HepG2 (cell line): ENCODE data around the gene TAGLN2. TPM values are rescaled to one million over a fixed set of nuclear protein-coding genes. Genes with fewer than 3 reads are reported as not detected.
A peak's percentile ranks its signal among the peaks of the same experiment; 100 is the strongest.

ENCODE experiments used
- BORCS8-MEF2B ChIP-seq: sonication (generic); formaldehyde crosslinking; IDR thresholded peaks from 2 replicates; pipeline ENCODE4 v1.8.0; 2022; ENCODE audit warnings: mild to moderate bottlenecking, missing genetic modification reagents
- CENPX ChIP-seq: sonication (generic); formaldehyde crosslinking; IDR thresholded peaks from 2 replicates; pipeline ENCODE4 v1.9.0; 2021; ENCODE audit warnings: mild to moderate bottlenecking, missing genetic modification reagents, moderate library complexity
- CREB1 ChIP-seq, 2 experiments: fragments of 450-650 bp in 1 of 2; IDR thresholded peaks; 2 replicates each; pipeline ENCODE4 v1.6.1; 2016 to 2017; ENCODE audit warnings: control low read depth in 1 of 2, mild to moderate bottlenecking in 1 of 2, missing compliant biosample characterization in 1 of 2, missing genetic modification characterization in 1 of 2
- ERF ChIP-seq: IDR thresholded peaks from 2 replicates; pipeline ENCODE4 v1.6.1; 2018; ENCODE audit warnings: missing biosample characterization, missing genetic modification reagents
- HDAC1 ChIP-seq: sonication (generic); formaldehyde crosslinking; IDR thresholded peaks from 2 replicates; pipeline ENCODE4 v1.5.1; 2020; ENCODE audit warnings: mild to moderate bottlenecking, missing genetic modification reagents
- ISL2 ChIP-seq: sonication (generic); formaldehyde crosslinking; IDR thresholded peaks from 2 replicates; pipeline ENCODE4 v1.5.0; 2020; ENCODE audit warnings: missing genetic modification reagents
- KLF13 ChIP-seq: sonication (generic); formaldehyde crosslinking; IDR thresholded peaks from 2 replicates; pipeline ENCODE4 v1.4.0; 2020; ENCODE audit warnings: mild to moderate bottlenecking, missing genetic modification reagents
- MXI1 ChIP-seq: IDR thresholded peaks from 3 replicates; pipeline ENCODE4 v1.6.1; 2012; ENCODE audit warnings: low read depth, low read length, inconsistent platforms, borderline replicate concordance
- NFE2 ChIP-seq: sonication (generic); formaldehyde crosslinking; IDR thresholded peaks from 2 replicates; pipeline ENCODE4 v1.4.0; 2020; ENCODE audit warnings: missing genetic modification reagents
- PAF1 ChIP-seq: IDR thresholded peaks from 2 replicates; pipeline ENCODE4 v1.6.1; 2016; ENCODE audit warnings: missing genetic modification reagents, missing compliant biosample characterization
- SIN3A ChIP-seq: IDR thresholded peaks from 2 replicates; pipeline ENCODE4 v1.6.1; 2011; ENCODE audit warnings: low read depth, mild to moderate bottlenecking, control low read depth, low read length, borderline replicate concordance
- WIZ ChIP-seq: sonication (generic); formaldehyde crosslinking; IDR thresholded peaks from 2 replicates; pipeline ENCODE4 v1.5.1; 2020; ENCODE audit warnings: mild to moderate bottlenecking, missing genetic modification reagents
- ZBTB20 ChIP-seq: sonication (generic); formaldehyde crosslinking; IDR thresholded peaks from 2 replicates; pipeline ENCODE4 v1.8.1; 2023; ENCODE audit warnings: missing genetic modification reagents, low read depth, mild to moderate bottlenecking, borderline replicate concordance
- ZNF121 ChIP-seq: sonication (generic); formaldehyde crosslinking; IDR thresholded peaks from 2 replicates; pipeline ENCODE4 v1.5.0; 2020; ENCODE audit warnings: mild to moderate bottlenecking, missing genetic modification reagents
- ZNF567 ChIP-seq: sonication (generic); formaldehyde crosslinking; IDR thresholded peaks from 2 replicates; pipeline ENCODE4 v1.8.1; 2023; ENCODE audit warnings: mild to moderate bottlenecking, missing genetic modification reagents, borderline replicate concordance
- ZNF709 ChIP-seq: sonication (generic); formaldehyde crosslinking; IDR thresholded peaks from 2 replicates; pipeline ENCODE4 v1.5.0; 2020; ENCODE audit warnings: mild to moderate bottlenecking, missing genetic modification reagents
- ZNF790 ChIP-seq: sonication (generic); formaldehyde crosslinking; IDR thresholded peaks from 2 replicates; pipeline ENCODE4 v1.8.0; 2022; ENCODE audit warnings: missing genetic modification reagents, mild to moderate bottlenecking, borderline replicate concordance
- ZZZ3 ChIP-seq: sonication (generic); formaldehyde crosslinking; IDR thresholded peaks from 2 replicates; pipeline ENCODE4 v1.4.0; 2020; ENCODE audit warnings: missing genetic modification reagents, mild to moderate bottlenecking, borderline replicate concordance
- polyA plus RNA-seq, 8 experiments: library from polyadenylated mRNA; depleted of rRNA in 3 of 8; stranded (reverse) in 7 of 8; unstranded in 1 of 8; fragments of >200 nt; fragmentation: Illumina TruSeq in 4 of 8; extraction: Trizol in 4 of 8; gene quantifications; 2 replicates each; pipeline versions ENCODE4 v1.2.1 to v1.2.3, GENCODE V29; 2011 to 2016; ENCODE audit warnings: low read depth in 4 of 8, missing spikeins in 1 of 8, mixed read lengths in 1 of 8; ENCODE audit not compliant: insufficient read depth in 1 of 8
- total RNA-seq, 5 experiments: library from RNA; depleted of rRNA; stranded (reverse); fragments of >200 nt; fragmentation: Illumina TruSeq; extraction: Trizol; gene quantifications; 2 replicates each; pipeline ENCODE4 v1.2.3, GENCODE V29; 2016; ENCODE audit warnings: low read depth in 1 of 5
- TF ChIP-seq, protein P1 (sequence below): sonication (generic); formaldehyde crosslinking; IDR thresholded peaks from 2 replicates; pipeline ENCODE4 v1.5.0; 2020; ENCODE audit warnings: mild to moderate bottlenecking, missing genetic modification reagents, borderline replicate concordance
- TF ChIP-seq, protein P2 (sequence below): sonication (generic); formaldehyde crosslinking; IDR thresholded peaks from 2 replicates; pipeline ENCODE4 v1.4.0; 2020; ENCODE audit warnings: missing genetic modification reagents
- TF ChIP-seq, protein P3 (sequence below): sonication (generic); formaldehyde crosslinking; IDR thresholded peaks from 2 replicates; pipeline ENCODE4 v1.5.0; 2020; ENCODE audit warnings: mild to moderate bottlenecking, missing genetic modification reagents, borderline replicate concordance

TAGLN2 gene
- total and polyA plus RNA-seq, 2 of the 13 experiments (the other 11 are each of a cell fraction or from before 2014, with no cell fraction given) = 6.7 to 17.2 TPM

DNA sequence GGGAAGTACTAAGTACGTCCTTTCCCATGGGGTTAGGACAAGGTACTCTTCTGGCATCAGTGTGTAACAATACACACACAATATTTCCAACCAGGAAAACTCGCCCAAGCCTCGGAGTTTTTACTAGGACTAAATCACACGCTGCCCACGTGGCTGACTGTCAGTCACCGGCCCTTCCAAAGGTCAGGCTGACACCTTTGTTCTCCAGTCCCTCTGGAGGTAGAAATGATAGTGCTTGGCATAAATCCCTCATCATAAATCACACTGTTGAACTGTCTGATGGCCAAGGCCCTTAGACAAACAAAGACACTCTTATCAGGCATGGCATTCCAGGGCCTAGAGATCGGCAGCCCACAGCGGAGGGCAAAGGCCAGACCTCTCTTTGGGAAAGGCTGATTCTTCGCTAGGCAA lies 45.6 kb upstream of the TAGLN2 start (continued):
- TF ChIP-seq KLF13 (CRISPR knock-in tag) (no peak), MXI1 (peak; percentile 90; the same call in 2 of the 3 replicates), CENPX (CRISPR knock-in tag) (no peak), ZNF709 (CRISPR knock-in tag) (no peak), PAF1 (CRISPR knock-in tag) (no peak), BORCS8-MEF2B (peak; percentile 44; the same call in 1 of the 2 replicates), WIZ (no peak), HDAC1 (CRISPR knock-in tag) (peak; percentile 23; the same call in 1 of the 2 replicates), ZNF121 (CRISPR knock-in tag) (no peak), ISL2 (peak; percentile 54; the same call in 1 of the 2 replicates), ZBTB20 (CRISPR knock-in tag) (peak; percentile 68; the same call in 1 of the 2 replicates), SIN3A (peak; percentile 71; the same call in 1 of the 2 replicates), ZNF567 (CRISPR knock-in tag) (no peak), ERF (peak; percentile 74; the same call in 1 of the 2 replicates), CREB1 (IDR thresholded peaks at IDR 0.05) (no peak), CREB1 (CRISPR knock-in tag; IDR thresholded peaks at IDR 0.05) (peak; percentile 23; the same call in 1 of the 2 replicates), ZZZ3 (CRISPR knock-in tag) (no peak), NFE2 (no peak), ZNF790 (CRISPR knock-in tag) (no peak)
- TF ChIP-seq, protein P1, sequence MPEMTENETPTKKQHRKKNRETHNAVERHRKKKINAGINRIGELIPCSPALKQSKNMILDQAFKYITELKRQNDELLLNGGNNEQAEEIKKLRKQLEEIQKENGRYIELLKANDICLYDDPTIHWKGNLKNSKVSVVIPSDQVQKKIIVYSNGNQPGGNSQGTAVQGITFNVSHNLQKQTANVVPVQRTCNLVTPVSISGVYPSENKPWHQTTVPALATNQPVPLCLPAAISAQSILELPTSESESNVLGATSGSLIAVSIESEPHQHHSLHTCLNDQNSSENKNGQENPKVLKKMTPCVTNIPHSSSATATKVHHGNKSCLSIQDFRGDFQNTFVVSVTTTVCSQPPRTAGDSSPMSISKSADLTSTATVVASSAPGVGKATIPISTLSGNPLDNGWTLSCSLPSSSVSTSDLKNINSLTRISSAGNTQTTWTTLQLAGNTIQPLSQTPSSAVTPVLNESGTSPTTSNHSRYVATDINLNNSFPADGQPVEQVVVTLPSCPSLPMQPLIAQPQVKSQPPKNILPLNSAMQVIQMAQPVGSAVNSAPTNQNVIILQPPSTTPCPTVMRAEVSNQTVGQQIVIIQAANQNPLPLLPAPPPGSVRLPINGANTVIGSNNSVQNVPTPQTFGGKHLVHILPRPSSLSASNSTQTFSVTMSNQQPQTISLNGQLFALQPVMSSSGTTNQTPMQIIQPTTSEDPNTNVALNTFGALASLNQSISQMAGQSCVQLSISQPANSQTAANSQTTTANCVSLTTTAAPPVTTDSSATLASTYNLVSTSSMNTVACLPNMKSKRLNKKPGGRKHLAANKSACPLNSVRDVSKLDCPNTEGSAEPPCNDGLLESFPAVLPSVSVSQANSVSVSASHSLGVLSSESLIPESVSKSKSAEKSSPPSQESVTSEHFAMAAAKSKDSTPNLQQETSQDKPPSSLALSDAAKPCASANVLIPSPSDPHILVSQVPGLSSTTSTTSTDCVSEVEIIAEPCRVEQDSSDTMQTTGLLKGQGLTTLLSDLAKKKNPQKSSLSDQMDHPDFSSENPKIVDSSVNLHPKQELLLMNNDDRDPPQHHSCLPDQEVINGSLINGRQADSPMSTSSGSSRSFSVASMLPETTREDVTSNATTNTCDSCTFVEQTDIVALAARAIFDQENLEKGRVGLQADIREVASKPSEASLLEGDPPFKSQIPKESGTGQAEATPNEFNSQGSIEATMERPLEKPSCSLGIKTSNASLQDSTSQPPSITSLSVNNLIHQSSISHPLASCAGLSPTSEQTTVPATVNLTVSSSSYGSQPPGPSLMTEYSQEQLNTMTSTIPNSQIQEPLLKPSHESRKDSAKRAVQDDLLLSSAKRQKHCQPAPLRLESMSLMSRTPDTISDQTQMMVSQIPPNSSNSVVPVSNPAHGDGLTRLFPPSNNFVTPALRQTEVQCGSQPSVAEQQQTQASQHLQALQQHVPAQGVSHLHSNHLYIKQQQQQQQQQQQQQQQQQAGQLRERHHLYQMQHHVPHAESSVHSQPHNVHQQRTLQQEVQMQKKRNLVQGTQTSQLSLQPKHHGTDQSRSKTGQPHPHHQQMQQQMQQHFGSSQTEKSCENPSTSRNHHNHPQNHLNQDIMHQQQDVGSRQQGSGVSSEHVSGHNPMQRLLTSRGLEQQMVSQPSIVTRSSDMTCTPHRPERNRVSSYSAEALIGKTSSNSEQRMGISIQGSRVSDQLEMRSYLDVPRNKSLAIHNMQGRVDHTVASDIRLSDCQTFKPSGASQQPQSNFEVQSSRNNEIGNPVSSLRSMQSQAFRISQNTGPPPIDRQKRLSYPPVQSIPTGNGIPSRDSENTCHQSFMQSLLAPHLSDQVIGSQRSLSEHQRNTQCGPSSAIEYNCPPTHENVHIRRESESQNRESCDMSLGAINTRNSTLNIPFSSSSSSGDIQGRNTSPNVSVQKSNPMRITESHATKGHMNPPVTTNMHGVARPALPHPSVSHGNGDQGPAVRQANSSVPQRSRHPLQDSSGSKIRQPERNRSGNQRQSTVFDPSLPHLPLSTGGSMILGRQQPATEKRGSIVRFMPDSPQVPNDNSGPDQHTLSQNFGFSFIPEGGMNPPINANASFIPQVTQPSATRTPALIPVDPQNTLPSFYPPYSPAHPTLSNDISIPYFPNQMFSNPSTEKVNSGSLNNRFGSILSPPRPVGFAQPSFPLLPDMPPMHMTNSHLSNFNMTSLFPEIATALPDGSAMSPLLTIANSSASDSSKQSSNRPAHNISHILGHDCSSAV (CRISPR knock-in tag) = no peak
- TF ChIP-seq, protein P2, sequence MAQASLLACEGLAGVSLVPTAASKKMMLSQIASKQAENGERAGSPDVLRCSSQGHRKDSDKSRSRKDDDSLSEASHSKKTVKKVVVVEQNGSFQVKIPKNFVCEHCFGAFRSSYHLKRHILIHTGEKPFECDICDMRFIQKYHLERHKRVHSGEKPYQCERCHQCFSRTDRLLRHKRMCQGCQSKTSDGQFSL = no peak
- TF ChIP-seq, protein P3, sequence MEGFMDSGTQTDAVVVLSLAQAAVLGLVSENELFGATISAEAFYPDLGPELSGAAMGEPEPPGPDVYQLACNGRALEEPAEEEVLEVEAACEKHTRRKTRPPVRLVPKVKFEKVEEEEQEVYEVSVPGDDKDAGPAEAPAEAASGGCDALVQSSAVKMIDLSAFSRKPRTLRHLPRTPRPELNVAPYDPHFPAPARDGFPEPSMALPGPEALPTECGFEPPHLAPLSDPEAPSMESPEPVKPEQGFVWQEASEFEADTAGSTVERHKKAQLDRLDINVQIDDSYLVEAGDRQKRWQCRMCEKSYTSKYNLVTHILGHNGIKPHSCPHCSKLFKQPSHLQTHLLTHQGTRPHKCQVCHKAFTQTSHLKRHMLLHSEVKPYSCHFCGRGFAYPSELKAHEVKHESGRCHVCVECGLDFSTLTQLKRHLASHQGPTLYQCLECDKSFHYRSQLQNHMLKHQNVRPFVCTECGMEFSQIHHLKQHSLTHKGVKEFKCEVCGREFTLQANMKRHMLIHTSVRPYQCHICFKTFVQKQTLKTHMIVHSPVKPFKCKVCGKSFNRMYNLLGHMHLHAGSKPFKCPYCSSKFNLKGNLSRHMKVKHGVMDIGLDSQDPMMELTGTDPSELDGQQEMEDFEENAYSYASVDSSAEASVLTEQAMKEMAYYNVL (CRISPR knock-in tag) = no peak
